Kidney epithelial cell (primary cell): ENCODE results near the gene TEX30. TPM values are rescaled to one million over a fixed set of nuclear protein-coding genes. Genes with fewer than 3 reads are reported as not detected.

Source experiments
- DNase-seq: peaks from one replicate; pipeline ENCODE4 v3.0.0-alpha.2; 2010; ENCODE audit warnings: low read depth
- H3K27me3 ChIP-seq: 2 replicates; pipeline ENCODE4 v1.6.0; 2011; ENCODE audit warnings: low read length; ENCODE audit not compliant: control insufficient read depth, insufficient read depth
- H3K36me3 ChIP-seq: 2 replicates; pipeline ENCODE4 v1.5.1; 2011; ENCODE audit warnings: low read length; ENCODE audit not compliant: control insufficient read depth, insufficient read depth
- H3K4me3 ChIP-seq: 2 replicates; pipeline ENCODE4 v1.5.1; 2011; ENCODE audit warnings: low read depth, mild to moderate bottlenecking, control low read depth, low read length
- total RNA-seq: library from RNA; depleted of rRNA; stranded (reverse); fragments of >200 nt; gene quantifications from 2 replicates; pipeline ENCODE4 v1.2.3, GENCODE V29; 2015
- TF ChIP-seq, protein P1 (sequence below): IDR thresholded peaks from 2 replicates; pipeline ENCODE4 v1.5.1; 2011; ENCODE audit warnings: mild to moderate bottlenecking, moderate library complexity, low read length, control low read depth, inconsistent platforms; ENCODE audit not compliant: insufficient read depth, poor library complexity, severe bottlenecking

Gene TEX30
- total RNA-seq, 1 donor from 2014 or later = 18.6 TPM

DNA sequence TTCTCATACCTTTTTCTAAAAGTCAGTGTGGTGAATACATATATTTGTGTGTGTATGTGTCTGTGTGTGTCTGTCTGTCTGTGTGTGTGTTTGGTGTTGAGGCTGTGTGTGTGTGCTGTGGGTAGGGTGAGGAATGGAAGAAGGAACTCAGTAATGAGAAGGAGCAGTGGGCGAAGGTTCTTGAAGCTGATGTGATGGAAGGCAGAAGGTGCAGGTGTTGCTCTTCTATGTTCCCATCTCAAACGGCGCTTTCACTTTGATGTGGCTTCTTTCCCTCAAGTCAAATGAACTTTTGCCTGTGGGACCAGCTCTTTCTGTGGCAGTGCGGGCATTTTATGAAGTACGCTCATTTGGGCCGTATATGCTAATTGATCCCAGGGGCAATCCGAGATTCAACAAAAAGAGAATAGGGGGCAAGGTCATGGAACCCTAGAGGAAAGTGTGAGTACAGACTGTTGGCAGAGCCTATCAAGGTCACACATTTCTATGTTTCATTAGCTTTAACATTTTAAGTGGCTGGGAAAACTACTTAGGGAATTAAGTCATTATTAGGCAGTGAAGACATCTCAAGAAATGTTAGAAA is 40.5 kb upstream of the TEX30 start:
- H3K4me3 ChIP-seq = no peak overlapping the region
- H3K36me3 ChIP-seq = no peaks in the 10 kb centered on the region
- TF ChIP-seq, protein P1, sequence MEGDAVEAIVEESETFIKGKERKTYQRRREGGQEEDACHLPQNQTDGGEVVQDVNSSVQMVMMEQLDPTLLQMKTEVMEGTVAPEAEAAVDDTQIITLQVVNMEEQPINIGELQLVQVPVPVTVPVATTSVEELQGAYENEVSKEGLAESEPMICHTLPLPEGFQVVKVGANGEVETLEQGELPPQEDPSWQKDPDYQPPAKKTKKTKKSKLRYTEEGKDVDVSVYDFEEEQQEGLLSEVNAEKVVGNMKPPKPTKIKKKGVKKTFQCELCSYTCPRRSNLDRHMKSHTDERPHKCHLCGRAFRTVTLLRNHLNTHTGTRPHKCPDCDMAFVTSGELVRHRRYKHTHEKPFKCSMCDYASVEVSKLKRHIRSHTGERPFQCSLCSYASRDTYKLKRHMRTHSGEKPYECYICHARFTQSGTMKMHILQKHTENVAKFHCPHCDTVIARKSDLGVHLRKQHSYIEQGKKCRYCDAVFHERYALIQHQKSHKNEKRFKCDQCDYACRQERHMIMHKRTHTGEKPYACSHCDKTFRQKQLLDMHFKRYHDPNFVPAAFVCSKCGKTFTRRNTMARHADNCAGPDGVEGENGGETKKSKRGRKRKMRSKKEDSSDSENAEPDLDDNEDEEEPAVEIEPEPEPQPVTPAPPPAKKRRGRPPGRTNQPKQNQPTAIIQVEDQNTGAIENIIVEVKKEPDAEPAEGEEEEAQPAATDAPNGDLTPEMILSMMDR = no peak
- H3K27me3 ChIP-seq = no peaks in the 10 kb centered on the region
- DNase-seq = no peak

DNA sequence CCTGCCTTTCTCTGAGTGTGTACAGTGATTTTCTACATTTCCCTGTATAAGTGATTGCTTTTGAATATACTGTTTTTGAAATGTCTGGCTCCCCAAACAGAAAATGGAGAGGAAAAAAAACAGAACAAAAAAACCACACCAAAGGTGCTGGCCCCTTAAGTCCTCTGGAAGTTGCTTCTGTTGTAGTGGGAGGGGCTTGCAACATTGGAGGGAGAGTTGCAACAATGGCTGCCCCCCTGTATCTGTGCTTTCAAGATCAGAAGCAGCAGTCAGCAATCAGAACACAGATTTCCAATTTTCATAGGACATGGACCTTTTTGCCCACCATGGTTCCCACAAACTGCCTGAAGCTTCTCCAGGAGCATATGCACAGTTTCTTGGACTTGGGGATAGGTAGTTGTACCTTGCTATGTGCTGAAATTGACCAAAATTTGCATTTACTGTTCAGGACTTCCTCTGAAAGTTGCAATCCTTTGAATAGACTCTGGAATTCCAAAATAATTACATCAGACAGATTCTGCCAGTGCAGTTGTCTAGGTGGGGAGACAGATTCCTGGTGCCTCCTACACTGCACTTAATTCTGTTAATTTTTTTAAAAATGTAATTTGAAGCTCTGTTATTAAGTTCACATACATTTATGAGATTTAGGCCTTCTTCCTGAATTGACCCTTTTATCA is 39.2 kb upstream of the TEX30 start:
- TF ChIP-seq, protein P1 = no peak
- Histone ChIP-seq H3K36me3 (no peaks in the 10 kb centered on the region), H3K4me3 (no peak overlapping the region), H3K27me3 (no peaks in the 10 kb centered on the region)
- DNase-seq = no peak

DNA sequence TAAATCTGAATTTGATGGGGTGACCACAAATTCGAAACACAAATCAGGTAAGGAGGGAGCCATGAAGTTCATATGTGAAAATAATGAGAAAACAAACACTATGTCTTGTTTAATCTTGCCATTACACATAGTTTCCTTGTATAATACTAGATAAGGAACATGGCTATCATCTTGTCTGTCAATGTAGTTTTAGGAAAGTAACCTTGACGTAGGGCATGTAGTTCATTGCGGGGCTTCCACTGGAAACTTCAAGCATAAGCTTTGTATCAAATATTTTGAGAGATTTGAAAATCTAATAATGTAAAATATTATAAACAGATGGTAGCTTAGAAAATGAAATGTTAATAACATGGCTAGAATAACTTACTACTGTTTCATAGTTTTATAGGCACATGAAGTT is 34.1 kb upstream of the TEX30 start:
- DNase-seq = no peak
- Histone ChIP-seq H3K27me3 (no peaks in the 10 kb centered on the region), H3K36me3 (no peaks in the 10 kb centered on the region), H3K4me3 (no peak overlapping the region)
- TF ChIP-seq, protein P1 = no peak

DNA sequence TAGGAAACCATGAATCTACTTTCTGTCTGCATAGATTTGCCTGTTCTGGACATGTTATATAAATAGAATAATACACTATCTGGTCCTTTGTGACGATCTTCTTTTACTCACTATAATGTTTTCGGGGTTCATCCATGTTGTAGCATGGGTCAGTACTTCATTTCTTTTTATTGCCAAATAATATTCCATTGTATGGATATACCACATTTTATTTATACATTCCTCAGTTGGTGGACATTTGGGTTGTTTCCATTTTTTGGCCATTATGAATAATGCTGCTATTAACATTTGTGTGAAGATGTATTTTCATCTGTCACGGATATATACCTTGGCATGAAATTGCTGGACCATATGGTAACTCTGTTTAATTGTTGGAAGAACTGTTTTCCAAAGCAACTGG is 32.1 kb upstream of the TEX30 start:
- TF ChIP-seq, protein P1 = no peak
- Histone ChIP-seq H3K4me3 (no peak overlapping the region), H3K36me3 (no peaks in the 10 kb centered on the region), H3K27me3 (no peaks in the 10 kb centered on the region)
- no peak for DNase-seq

DNA sequence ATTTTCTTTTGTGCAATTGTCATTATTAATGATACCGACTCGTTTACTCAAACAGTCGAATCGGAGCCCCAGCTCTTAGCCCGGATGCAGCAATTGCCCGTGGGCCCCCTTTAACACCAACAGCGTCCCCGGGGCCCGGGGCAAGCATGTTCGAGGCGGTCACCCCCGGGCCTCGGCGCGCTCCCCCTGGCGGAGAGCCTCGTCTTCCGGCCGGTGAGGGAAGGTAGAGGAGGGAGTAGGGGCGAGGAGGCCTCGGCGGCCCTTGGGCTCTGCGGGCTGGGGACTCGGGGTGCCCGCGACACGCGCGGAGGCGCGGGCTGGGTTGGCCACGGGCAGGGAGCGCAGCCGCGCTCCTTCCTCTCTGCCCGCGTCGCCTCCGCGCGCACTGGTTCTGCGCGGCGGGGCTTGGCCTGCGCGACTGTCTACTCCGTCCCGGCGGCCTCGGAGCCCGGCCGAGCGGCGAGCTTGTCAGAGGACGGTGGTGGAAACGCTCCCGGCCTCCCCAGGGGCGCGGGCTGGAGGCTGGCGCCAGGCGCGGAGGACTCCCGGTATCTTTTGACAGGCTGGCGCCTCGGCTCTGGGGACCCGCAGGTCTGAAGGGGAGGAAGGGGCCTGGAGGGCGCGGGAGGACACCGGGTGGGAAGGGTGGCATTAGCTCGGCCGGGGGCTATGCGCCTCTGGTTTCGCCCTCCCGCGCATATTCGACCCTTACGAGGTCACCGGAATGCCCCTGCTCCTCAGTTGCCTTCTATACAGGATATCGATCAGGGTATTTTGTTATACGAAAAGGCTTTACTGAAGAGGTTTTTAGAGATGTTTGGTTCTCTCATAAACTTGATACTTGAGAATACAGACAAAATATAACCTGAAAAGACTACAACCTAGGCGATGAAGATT is 26.8 kb upstream of the TEX30 start:
- no peak for DNase-seq
- no peaks in the 10 kb centered on the region for H3K36me3 ChIP-seq
- H3K27me3 ChIP-seq = no peaks in the 10 kb centered on the region

More for the DNA sequence above, 26.8 kb upstream of the TEX30 start:
- peak overlapping the region; percentile 99 for H3K4me3 ChIP-seq
- TF ChIP-seq, protein P1 = peak; percentile 77
